Measurements from ENCODE around the gene CHAF1B.

CHAF1B gene

DNA sequence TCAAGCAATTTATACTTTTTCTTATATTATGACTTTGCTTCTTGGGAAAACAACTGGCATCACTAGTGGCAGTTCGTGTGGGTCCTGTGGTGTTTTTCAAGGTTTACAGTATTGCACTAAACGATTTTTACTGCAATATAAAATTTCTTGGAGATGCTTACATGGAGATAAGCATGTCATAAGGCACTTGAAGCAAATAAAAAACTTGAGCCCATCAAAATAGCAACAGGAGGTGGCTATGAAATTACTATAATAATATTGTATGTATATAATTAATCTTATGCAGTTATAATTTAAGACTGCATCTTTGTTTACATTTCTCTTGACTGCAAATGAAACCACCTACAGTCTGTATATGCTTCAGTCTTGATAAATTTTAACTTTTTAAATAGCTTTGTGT, 29.3 kb upstream of the CHAF1B start (continued):
- TF ChIP-seq, protein P1, sequence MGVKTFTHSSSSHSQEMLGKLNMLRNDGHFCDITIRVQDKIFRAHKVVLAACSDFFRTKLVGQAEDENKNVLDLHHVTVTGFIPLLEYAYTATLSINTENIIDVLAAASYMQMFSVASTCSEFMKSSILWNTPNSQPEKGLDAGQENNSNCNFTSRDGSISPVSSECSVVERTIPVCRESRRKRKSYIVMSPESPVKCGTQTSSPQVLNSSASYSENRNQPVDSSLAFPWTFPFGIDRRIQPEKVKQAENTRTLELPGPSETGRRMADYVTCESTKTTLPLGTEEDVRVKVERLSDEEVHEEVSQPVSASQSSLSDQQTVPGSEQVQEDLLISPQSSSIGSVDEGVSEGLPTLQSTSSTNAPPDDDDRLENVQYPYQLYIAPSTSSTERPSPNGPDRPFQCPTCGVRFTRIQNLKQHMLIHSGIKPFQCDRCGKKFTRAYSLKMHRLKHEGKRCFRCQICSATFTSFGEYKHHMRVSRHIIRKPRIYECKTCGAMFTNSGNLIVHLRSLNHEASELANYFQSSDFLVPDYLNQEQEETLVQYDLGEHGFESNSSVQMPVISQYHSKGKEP (tag by site-specific recombination; IDR thresholded peaks at IDR 0.05): peak; percentile 77
- TF ChIP-seq ZNF626 (tag by site-specific recombination; IDR thresholded peaks at IDR 0.05) (no peak), ZNF843 (tag by site-specific recombination; IDR thresholded peaks at IDR 0.05) (no peak; the same call in 1 of the 2 replicates), ZNF514 (tag by site-specific recombination; IDR thresholded peaks at IDR 0.05) (no peak), ZNF664 (tag by site-specific recombination; IDR thresholded peaks at IDR 0.05) (no peak), ZNF311 (tag by site-specific recombination; IDR thresholded peaks at IDR 0.05; ENCODE audit: borderline replicate concordance) (no peak), ZNF677 (tag by site-specific recombination; IDR thresholded peaks at IDR 0.05) (no peak), ZBTB20 (tag by site-specific recombination; IDR thresholded peaks at IDR 0.05) (no peak), SP2 (tag by site-specific recombination; IDR thresholded peaks at IDR 0.05) (no peak), ZNF174 (tag by site-specific recombination; IDR thresholded peaks at IDR 0.05) (no peak), ZNF549 (tag by site-specific recombination; IDR thresholded peaks at IDR 0.05) (no peak), ZNF302 (tag by site-specific recombination; IDR thresholded peaks at IDR 0.05; ENCODE audit: low read depth) (no peak), ZNF521 (tag by site-specific recombination; IDR thresholded peaks at IDR 0.05) (no peak), ZNF354C (tag by site-specific recombination; IDR thresholded peaks at IDR 0.05; ENCODE audit: borderline replicate concordance, low read depth) (no peak), ZNF837 (tag by site-specific recombination; IDR thresholded peaks at IDR 0.05) (no peak), ZNF423 (tag by site-specific recombination; IDR thresholded peaks at IDR 0.05) (no peak), ZNF791 (tag by site-specific recombination; IDR thresholded peaks at IDR 0.05) (no peak), HOXA7 (CRISPR knock-in tag; IDR thresholded peaks at IDR 0.05; ENCODE audit: borderline replicate concordance) (no peak)
- TF ChIP-seq, protein P2, sequence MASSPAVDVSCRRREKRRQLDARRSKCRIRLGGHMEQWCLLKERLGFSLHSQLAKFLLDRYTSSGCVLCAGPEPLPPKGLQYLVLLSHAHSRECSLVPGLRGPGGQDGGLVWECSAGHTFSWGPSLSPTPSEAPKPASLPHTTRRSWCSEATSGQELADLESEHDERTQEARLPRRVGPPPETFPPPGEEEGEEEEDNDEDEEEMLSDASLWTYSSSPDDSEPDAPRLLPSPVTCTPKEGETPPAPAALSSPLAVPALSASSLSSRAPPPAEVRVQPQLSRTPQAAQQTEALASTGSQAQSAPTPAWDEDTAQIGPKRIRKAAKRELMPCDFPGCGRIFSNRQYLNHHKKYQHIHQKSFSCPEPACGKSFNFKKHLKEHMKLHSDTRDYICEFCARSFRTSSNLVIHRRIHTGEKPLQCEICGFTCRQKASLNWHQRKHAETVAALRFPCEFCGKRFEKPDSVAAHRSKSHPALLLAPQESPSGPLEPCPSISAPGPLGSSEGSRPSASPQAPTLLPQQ (tag by site-specific recombination; IDR thresholded peaks at IDR 0.05): no peak
- TF ChIP-seq, protein P3, sequence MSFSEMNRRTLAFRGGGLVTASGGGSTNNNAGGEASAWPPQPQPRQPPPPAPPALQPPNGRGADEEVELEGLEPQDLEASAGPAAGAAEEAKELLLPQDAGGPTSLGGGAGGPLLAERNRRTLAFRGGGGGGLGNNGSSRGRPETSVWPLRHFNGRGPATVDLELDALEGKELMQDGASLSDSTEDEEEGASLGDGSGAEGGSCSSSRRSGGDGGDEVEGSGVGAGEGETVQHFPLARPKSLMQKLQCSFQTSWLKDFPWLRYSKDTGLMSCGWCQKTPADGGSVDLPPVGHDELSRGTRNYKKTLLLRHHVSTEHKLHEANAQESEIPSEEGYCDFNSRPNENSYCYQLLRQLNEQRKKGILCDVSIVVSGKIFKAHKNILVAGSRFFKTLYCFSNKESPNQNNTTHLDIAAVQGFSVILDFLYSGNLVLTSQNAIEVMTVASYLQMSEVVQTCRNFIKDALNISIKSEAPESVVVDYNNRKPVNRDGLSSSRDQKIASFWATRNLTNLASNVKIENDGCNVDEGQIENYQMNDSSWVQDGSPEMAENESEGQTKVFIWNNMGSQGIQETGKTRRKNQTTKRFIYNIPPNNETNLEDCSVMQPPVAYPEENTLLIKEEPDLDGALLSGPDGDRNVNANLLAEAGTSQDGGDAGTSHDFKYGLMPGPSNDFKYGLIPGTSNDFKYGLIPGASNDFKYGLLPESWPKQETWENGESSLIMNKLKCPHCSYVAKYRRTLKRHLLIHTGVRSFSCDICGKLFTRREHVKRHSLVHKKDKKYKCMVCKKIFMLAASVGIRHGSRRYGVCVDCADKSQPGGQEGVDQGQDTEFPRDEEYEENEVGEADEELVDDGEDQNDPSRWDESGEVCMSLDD (tag by site-specific recombination; IDR thresholded peaks at IDR 0.05): no peak
- TF ChIP-seq, protein P4, sequence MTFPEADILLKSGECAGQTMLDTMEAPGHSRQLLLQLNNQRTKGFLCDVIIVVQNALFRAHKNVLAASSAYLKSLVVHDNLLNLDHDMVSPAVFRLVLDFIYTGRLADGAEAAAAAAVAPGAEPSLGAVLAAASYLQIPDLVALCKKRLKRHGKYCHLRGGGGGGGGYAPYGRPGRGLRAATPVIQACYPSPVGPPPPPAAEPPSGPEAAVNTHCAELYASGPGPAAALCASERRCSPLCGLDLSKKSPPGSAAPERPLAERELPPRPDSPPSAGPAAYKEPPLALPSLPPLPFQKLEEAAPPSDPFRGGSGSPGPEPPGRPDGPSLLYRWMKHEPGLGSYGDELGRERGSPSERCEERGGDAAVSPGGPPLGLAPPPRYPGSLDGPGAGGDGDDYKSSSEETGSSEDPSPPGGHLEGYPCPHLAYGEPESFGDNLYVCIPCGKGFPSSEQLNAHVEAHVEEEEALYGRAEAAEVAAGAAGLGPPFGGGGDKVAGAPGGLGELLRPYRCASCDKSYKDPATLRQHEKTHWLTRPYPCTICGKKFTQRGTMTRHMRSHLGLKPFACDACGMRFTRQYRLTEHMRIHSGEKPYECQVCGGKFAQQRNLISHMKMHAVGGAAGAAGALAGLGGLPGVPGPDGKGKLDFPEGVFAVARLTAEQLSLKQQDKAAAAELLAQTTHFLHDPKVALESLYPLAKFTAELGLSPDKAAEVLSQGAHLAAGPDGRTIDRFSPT (tag by site-specific recombination; IDR thresholded peaks at IDR 0.05): no peak
- TF ChIP-seq, protein P5, sequence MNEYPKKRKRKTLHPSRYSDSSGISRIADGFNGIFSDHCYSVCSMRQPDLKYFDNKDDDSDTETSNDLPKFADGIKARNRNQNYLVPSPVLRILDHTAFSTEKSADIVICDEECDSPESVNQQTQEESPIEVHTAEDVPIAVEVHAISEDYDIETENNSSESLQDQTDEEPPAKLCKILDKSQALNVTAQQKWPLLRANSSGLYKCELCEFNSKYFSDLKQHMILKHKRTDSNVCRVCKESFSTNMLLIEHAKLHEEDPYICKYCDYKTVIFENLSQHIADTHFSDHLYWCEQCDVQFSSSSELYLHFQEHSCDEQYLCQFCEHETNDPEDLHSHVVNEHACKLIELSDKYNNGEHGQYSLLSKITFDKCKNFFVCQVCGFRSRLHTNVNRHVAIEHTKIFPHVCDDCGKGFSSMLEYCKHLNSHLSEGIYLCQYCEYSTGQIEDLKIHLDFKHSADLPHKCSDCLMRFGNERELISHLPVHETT (tag by site-specific recombination; IDR thresholded peaks at IDR 0.05): no peak
- TF ChIP-seq, protein P6, sequence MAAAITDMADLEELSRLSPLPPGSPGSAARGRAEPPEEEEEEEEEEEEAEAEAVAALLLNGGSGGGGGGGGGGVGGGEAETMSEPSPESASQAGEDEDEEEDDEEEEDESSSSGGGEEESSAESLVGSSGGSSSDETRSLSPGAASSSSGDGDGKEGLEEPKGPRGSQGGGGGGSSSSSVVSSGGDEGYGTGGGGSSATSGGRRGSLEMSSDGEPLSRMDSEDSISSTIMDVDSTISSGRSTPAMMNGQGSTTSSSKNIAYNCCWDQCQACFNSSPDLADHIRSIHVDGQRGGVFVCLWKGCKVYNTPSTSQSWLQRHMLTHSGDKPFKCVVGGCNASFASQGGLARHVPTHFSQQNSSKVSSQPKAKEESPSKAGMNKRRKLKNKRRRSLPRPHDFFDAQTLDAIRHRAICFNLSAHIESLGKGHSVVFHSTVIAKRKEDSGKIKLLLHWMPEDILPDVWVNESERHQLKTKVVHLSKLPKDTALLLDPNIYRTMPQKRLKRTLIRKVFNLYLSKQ (tag by site-specific recombination; IDR thresholded peaks at IDR 0.05; ENCODE audit: borderline replicate concordance): no peak
- TF ChIP-seq, protein P7, sequence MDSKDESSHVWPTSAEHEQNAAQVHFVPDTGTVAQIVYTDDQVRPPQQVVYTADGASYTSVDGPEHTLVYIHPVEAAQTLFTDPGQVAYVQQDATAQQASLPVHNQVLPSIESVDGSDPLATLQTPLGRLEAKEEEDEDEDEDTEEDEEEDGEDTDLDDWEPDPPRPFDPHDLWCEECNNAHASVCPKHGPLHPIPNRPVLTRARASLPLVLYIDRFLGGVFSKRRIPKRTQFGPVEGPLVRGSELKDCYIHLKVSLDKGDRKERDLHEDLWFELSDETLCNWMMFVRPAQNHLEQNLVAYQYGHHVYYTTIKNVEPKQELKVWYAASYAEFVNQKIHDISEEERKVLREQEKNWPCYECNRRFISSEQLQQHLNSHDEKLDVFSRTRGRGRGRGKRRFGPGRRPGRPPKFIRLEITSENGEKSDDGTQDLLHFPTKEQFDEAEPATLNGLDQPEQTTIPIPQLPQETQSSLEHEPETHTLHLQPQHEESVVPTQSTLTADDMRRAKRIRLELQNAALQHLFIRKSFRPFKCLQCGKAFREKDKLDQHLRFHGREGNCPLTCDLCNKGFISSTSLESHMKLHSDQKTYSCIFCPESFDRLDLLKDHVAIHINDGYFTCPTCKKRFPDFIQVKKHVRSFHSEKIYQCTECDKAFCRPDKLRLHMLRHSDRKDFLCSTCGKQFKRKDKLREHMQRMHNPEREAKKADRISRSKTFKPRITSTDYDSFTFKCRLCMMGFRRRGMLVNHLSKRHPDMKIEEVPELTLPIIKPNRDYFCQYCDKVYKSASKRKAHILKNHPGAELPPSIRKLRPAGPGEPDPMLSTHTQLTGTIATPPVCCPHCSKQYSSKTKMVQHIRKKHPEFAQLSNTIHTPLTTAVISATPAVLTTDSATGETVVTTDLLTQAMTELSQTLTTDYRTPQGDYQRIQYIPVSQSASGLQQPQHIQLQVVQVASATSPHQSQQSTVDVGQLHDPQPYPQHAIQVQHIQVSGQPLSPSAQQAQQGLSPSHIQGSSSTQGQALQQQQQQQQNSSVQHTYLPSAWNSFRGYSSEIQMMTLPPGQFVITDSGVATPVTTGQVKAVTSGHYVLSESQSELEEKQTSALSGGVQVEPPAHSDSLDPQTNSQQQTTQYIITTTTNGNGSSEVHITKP (tag by site-specific recombination; IDR thresholded peaks at IDR 0.05): no peak
